Loucy (cell line): ENCODE results near the gene C3orf38.
"Not testable (repeated sequence)": the region's sequence is repeated elsewhere in the genome, so short reads cannot be mapped to it uniquely, and the experiment has no call there.

Source experiments
- H2AFZ ChIP-seq: fragments of 200-600 bp; sonication (generic); 2 replicates; pipeline ENCODE4 v1.6.0; 2016; ENCODE audit warnings: antibody characterized with exemption, mild to moderate bottlenecking, low read length, moderate library complexity
- H3F3A ChIP-seq: fragments of 200-600 bp; 2 replicates; pipeline ENCODE4 v1.6.0; 2016; ENCODE audit warnings: antibody characterized with exemption, low read depth, mild to moderate bottlenecking
- H3K27me3 ChIP-seq: fragments of 200-600 bp; sonication (generic); 2 replicates; pipeline ENCODE4 v1.6.1; 2014; ENCODE audit warnings: low read length, mild to moderate bottlenecking; ENCODE audit not compliant: insufficient read depth, poor library complexity, severe bottlenecking
- H3K36me3 ChIP-seq: fragments of 200-600 bp; sonication (generic); 2 replicates; pipeline ENCODE4 v1.6.1; 2016; ENCODE audit warnings: low read length; ENCODE audit not compliant: insufficient read depth
- H3K4me1 ChIP-seq: fragments of 200-600 bp; sonication (generic); 2 replicates; pipeline ENCODE4 v1.5.1; 2014; ENCODE audit warnings: low read length, mild to moderate bottlenecking; ENCODE audit not compliant: insufficient read depth, poor library complexity, severe bottlenecking
- H3K4me2 ChIP-seq: fragments of 200-600 bp; sonication (generic); 2 replicates; pipeline ENCODE4 v1.6.0; 2014; ENCODE audit warnings: antibody characterized with exemption, low read length, low read depth, mild to moderate bottlenecking; ENCODE audit not compliant: poor library complexity, severe bottlenecking
- H3K4me3 ChIP-seq: fragments of 200-600 bp; sonication (generic); 2 replicates; pipeline ENCODE4 v1.5.1; 2014; ENCODE audit warnings: low read length, mild to moderate bottlenecking, mixed read lengths; ENCODE audit not compliant: poor library complexity, severe bottlenecking
- H3K79me2 ChIP-seq: fragments of 200-600 bp; sonication (generic); 2 replicates; pipeline ENCODE4 v1.6.1; 2014; ENCODE audit warnings: low read length; ENCODE audit not compliant: insufficient read depth
- H3K9ac ChIP-seq: fragments of 200-600 bp; sonication (generic); 2 replicates; pipeline ENCODE4 v1.6.0; 2014; ENCODE audit warnings: mild to moderate bottlenecking, low read depth, low read length, moderate library complexity; ENCODE audit not compliant: poor library complexity, severe bottlenecking
- H3K9me2 ChIP-seq: fragments of 200-600 bp; sonication (generic); replicated peaks from 2 replicates; pipeline ENCODE4 v1.6.1; 2016; ENCODE audit warnings: low read depth, low read length, mixed read lengths
- H3K9me3 ChIP-seq: fragments of 200-600 bp; sonication (generic); 2 replicates; pipeline ENCODE4 v1.6.1; 2014; ENCODE audit warnings: mild to moderate bottlenecking, antibody characterized with exemption, low read length, low read depth; ENCODE audit not compliant: insufficient read depth
- H4K20me1 ChIP-seq: fragments of 200-600 bp; sonication (generic); 2 replicates; pipeline ENCODE4 v1.6.0; 2014; ENCODE audit warnings: antibody characterized with exemption, low read length, mild to moderate bottlenecking; ENCODE audit not compliant: insufficient read depth, poor library complexity, severe bottlenecking
- EZH2phosphoT487 ChIP-seq: fragments of 200-600 bp; IDR thresholded peaks from 2 replicates; pipeline ENCODE4 v1.6.1; 2018; ENCODE audit warnings: antibody characterized with exemption, mild to moderate bottlenecking, moderate library complexity, borderline replicate concordance
- TF ChIP-seq, protein P1 (sequence below): fragments of 200-600 bp; sonication (generic); conservative IDR thresholded peaks from 2 replicates; pipeline ENCODE4 v1.5.1; 2014; ENCODE audit warnings: mild to moderate bottlenecking, antibody characterized with exemption, low read length

The C3orf38 gene

DNA sequence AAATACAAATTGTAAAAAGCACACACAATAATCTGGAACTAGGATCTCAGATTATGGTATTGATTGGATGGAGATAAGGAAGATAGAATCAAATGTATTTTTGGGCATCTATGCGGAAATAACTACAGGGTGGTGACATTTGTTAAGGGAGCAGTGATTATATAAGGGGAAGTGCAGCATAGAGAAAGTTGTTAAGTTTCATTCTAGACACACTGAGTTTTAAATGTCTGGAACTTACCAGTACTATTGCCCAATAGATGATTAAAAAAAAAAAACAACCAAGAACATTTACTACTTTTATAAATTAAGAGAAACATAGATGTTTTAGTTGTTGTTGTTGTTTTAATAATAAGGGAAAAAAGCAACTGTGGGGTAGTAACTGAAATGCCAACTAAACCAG lies 32.1 kb upstream of the C3orf38 start:
- H3K4me1 ChIP-seq: peaks cover 7% of the 10 kb centered on the region
- H3K79me2 ChIP-seq: peaks cover 42% of the 10 kb centered on the region; the same call in 1 of the 2 replicates
- H3K27me3 ChIP-seq: no peaks in the 10 kb centered on the region
- H4K20me1 ChIP-seq: peaks cover 17% of the 10 kb centered on the region
- H3K9me3 ChIP-seq: no peaks in the 10 kb centered on the region
- H3F3A ChIP-seq: no peaks in the 10 kb centered on the region; the same call in 1 of the 2 replicates
- H3K4me2 ChIP-seq: no peak overlapping the region
- H3K9ac ChIP-seq: no peak overlapping the region
- no peak overlapping the region for H2AFZ ChIP-seq
- peaks cover 65% of the 10 kb centered on the region for H3K36me3 ChIP-seq
- TF ChIP-seq, protein P1, sequence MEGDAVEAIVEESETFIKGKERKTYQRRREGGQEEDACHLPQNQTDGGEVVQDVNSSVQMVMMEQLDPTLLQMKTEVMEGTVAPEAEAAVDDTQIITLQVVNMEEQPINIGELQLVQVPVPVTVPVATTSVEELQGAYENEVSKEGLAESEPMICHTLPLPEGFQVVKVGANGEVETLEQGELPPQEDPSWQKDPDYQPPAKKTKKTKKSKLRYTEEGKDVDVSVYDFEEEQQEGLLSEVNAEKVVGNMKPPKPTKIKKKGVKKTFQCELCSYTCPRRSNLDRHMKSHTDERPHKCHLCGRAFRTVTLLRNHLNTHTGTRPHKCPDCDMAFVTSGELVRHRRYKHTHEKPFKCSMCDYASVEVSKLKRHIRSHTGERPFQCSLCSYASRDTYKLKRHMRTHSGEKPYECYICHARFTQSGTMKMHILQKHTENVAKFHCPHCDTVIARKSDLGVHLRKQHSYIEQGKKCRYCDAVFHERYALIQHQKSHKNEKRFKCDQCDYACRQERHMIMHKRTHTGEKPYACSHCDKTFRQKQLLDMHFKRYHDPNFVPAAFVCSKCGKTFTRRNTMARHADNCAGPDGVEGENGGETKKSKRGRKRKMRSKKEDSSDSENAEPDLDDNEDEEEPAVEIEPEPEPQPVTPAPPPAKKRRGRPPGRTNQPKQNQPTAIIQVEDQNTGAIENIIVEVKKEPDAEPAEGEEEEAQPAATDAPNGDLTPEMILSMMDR: no peak
- no peak for TF ChIP-seq EZH2phosphoT487
- no peaks in the 10 kb centered on the region for H3K9me2 ChIP-seq
- no peak overlapping the region for H3K4me3 ChIP-seq

DNA sequence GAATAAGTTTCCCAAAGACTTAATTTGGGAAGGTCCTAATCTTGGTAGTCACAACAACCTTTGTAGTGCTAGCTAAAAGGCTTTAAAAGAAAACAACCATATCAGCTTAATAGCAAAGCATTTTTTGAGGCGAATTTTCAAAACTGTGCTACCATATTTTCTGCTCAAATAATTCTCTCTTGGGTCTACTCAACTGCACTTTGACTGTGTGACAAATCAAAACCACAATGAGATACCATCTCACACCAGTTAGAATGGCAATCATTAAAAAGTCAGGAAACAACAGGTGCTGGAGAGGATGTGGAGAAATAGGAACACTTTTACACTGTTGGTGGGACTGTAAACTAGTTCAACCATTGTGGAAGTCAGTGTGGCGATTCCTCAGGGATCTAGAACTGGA lies 31.2 kb upstream of the C3orf38 start:
- H3F3A ChIP-seq: not testable (repeated sequence)

GRCh38 chr3:88123526-88123925 lies 26.2 kb upstream of the C3orf38 start:
- no peak overlapping the region for H3K4me2 ChIP-seq
- H3K4me1 ChIP-seq: peaks cover under 1% of the 10 kb centered on the region
- no peak overlapping the region for H3K4me3 ChIP-seq
- no peaks in the 10 kb centered on the region for H3F3A ChIP-seq
- TF ChIP-seq, protein P1: no peak
- no peak for TF ChIP-seq EZH2phosphoT487
- peaks cover 37% of the 10 kb centered on the region for H3K36me3 ChIP-seq
- H3K9ac ChIP-seq: no peak overlapping the region
- H3K79me2 ChIP-seq: peaks cover 40% of the 10 kb centered on the region; the same call in 1 of the 2 replicates
- no peaks in the 10 kb centered on the region for H3K27me3 ChIP-seq
- H3K9me3 ChIP-seq: no peaks in the 10 kb centered on the region
- H2AFZ ChIP-seq: no peak overlapping the region
- H4K20me1 ChIP-seq: peaks cover 27% of the 10 kb centered on the region
- H3K9me2 ChIP-seq: no peaks in the 10 kb centered on the region

More for the DNA sequence above, 31.2 kb upstream of the C3orf38 start:
- not testable (repeated sequence) for H3K4me1 ChIP-seq, H3K4me2 ChIP-seq, H3K9me3 ChIP-seq, H3K4me3 ChIP-seq, H2AFZ ChIP-seq, H3K27me3 ChIP-seq, H3K9me2 ChIP-seq, H3K9ac ChIP-seq
- Histone ChIP-seq H4K20me1 (peaks cover 15% of the 10 kb centered on the region), H3K79me2 (peaks cover 37% of the 10 kb centered on the region; the same call in 1 of the 2 replicates), H3K36me3 (peaks cover 60% of the 10 kb centered on the region)

DNA sequence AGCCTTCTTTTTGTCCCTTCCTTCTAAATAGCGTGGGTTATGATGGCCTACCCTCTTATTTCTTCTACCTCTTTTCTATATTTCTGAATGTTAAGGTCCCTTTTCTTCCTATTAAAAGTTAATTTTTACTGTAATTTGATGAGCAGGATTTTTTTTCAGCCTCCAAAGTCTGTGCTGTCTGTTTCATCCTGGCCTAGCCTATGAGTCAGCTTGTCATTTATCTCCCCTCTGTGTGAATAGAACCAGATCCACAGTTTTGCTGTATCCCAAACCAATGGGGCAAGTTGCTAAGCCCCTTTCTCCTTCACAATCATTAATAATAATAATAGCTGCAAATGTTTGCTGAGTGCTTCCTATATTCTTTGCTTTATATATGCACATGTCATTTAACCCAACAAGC lies 18.1 kb upstream of the C3orf38 start:
- Histone ChIP-seq H3K36me3 (peaks cover 84% of the 10 kb centered on the region; the same call in 1 of the 2 replicates), H3K4me3 (no peak overlapping the region)

More for the DNA sequence above, 18.1 kb upstream of the C3orf38 start:
- Histone ChIP-seq H3K9ac (no peak overlapping the region), H3K4me2 (no peak overlapping the region), H3K27me3 (no peaks in the 10 kb centered on the region), H3F3A (no peaks in the 10 kb centered on the region), H3K4me1 (no peaks in the 10 kb centered on the region), H4K20me1 (peaks cover 7% of the 10 kb centered on the region), H3K79me2 (peaks cover 21% of the 10 kb centered on the region; the same call in 1 of the 2 replicates), H3K9me2 (no peaks in the 10 kb centered on the region), H2AFZ (no peak overlapping the region), H3K9me3 (no peaks in the 10 kb centered on the region)
- TF ChIP-seq EZH2phosphoT487: no peak
- TF ChIP-seq, protein P1: no peak
